ENCODE measurements around the gene ZNF599.
A peak's percentile ranks its signal among the peaks of the same experiment; 100 is the strongest.

Gene ZNF599

DNA sequence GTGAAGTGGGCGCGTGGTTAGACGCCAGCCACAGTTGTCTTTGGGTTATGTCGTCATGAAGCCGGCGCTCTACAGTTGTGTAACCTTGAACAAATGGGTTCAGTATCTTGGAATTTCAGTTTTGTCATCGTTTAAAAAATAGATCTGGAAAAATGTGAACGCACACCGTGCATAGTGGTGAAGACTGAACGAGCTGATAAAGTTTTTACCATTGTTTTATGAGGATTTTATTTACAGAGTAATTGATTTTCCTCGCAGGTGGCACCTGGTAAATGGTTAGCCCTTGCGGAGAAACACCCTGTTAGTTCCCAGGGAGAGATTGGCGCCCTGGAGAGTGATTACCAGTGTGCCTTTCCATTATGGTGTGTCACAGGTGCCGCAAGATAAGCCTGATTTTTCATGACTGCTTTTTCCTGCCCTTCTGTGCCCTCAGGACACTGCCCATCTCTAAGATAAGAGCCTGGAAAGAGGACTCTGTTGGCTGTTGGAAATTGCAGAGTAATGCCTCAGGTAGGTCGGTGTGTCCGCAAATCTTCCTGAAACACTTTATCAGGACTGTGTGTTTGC is 38.4 kb downstream of the ZNF599 start:
- DNase-seq, result no peak

GRCh38 chr19:34733746-34734536 is 39.1 kb downstream of the ZNF599 start, which contains the start of gene ZNF181:
Gene ZNF181 (plus strand): TSS chr19:34734243. CDS start chr19:34735038, 795 bp downstream.
- DNase-seq, result peak; percentile 79

GRCh38 chr19:34733266-34733745 is 39.7 kb downstream of the ZNF599 start:
- no peak for DNase-seq

DNA sequence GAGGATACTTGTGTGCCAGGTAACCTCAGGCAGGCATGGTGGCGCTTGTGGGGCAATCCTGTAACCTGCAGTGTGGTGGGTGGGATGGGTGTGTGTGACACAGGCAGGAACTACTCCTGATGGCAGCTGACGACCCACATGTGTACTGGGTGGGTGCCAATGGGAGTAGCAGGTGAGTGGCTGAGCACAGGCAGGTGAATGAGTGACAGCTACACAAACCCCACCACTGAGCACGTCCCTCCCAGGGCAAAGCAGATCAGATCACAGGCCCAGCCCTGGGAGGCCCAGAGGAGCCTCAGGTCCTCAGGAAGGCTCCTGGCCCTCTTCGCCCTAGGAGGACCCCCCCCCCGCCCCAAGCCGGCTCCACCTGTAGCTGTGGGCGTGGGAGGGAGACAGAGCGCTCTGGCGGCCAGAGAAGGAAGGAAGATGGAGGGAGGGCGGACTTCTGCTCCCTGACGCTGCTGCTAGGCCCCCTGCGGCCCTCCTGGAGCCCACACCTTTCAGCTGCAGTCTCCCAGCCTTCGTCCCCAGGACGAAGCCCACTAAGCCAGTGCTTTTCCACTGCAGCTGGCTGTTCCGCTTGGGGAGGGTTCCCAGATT is 40.3 kb downstream of the ZNF599 start:
- DNase-seq, result no peak

GRCh38 chr19:34731964-34732363 is 41.1 kb downstream of the ZNF599 start:
- no peak for DNase-seq

DNA sequence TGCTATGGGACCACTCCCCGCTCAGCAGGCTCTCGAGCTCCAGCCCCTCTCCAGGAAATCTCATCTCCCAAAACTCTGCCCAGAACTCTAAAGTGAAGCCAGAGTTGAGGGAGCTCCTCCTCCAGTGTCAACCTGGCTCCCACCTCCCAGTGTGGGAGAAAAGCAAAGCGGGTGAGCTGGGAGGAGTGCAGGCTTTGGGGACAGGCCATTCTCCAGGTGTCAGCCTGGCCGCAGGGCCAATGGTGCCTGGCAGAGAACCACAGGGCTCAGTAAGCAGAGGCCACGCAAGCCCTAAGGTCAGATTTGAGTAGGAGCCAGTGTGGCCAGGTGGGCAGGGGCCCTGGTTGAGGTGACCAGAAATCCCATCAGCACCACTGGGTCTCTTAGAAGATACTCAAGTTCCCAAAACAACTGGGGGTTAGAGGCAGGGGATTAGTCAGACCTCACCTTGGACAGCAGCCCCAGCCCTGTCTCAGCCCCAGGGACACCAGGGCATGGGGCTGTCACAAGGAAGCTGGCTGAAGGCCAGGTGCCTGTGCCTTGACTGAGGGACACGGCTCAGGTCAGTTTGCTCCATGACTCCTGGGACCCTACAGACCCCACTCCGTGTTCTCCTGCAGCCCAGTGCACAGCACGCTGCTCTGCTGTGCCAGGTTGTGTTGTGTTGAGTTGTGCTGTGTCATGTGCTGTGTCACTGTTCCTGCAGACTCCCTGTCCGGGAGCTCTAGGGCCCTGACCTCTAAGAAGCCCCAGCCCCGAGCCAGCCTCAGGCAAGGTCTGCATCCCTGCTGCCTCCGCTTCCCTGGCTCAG is 41.8 kb downstream of the ZNF599 start:
- DNase-seq, result no peak

DNA sequence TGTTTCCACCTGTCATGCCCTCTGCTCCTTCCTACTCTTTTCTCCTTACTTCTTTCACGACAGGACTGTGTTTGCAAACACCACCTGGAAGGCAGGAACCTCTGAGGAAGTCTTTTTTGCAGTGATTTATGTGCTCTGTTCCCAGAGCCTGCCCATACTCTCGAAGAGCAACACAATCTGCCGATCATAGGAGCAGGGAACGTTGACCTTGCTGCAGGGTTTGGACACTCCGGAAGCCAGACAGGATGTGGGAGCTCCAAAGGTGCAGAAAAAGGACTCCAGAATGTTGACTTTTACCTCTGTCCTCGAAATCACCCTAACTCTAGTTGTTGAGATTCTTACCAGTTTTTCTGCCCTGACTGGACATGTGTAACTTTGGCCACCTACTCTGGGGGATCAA is 47.6 kb downstream of the ZNF599 start:
- no peak for DNase-seq

- no peak for DNase-seq
These were observed 50.7 kb downstream of the ZNF599 start for GRCh38 chr19:34722353-34722752.

DNA sequence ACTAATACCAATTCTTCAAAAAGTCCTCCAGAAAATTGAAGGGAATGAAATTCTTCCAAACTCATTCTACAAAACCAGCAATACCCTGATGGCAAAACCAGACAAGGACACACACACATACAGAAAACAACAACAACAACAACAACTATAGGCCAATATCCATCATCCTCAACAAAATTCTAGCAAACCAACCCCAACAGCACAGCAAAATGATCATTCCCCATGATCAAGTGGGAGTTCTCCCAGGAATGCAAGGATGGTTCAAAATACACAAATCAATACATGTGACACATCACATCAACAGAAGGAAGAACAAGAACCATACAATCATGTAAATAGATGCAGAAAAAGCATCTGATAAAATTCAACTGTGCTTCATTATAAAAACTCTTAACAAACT is 57.7 kb downstream of the ZNF599 start:
- no peak for DNase-seq

DNA sequence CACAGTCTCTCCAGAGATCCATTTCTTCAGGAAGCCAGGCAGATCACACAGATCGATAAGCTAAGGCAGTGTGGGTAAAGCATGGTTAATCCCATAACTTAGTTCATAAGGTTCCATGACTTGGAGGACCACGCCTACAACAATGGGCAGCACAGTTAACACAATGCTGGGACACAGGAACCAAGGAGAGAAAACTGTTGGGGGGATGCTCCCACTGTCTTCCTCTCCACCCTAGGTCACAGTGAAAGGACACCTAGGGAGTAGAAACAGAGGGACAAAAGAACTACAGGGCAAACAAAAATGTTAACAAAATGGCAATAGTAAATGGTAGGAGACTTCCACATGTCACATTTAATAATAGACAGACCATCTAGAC is 59.8 kb downstream of the ZNF599 start:
- DNase-seq, result no peak

DNA sequence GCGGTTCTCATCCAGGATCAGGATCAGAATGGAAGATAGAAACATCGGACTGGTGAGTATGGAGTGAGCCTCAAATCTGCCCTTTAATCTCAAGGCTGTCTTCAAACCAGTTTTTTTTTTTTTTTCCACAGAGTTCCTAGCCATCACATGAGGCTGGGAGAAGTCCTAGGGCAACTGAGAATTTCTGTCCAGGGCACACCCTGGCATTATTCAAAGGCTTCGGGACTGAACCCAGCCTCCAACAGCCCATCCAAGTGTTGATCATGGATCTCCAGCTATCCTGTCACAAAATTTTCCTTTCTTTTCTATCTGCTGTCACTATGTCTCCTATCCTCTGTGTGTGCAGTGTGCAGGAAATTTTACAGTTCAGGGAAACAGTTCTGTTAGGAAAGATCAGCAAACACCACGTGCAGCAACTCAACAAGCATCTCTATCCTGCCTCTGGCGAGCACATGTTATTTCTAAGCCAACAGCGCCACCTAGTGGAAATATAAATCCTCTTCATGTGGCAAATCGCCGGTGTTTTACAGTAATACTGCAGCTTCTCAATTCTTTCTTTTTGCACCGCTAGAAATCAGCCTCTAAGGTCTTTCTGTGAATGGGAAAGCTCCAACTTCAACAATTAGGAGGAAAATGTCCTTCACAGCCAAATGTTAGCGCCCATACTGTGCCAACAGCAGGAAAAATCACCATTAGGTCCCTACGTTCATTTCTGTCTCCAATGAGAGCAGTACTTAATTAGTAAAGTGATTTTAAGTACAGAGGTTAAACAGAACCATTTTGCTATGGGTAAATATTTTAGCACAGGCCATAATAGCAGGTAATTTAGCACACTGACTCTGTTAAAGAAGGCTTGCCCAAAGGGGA is 60.4 kb downstream of the ZNF599 start:
- DNase-seq, result peak; percentile 38

DNA sequence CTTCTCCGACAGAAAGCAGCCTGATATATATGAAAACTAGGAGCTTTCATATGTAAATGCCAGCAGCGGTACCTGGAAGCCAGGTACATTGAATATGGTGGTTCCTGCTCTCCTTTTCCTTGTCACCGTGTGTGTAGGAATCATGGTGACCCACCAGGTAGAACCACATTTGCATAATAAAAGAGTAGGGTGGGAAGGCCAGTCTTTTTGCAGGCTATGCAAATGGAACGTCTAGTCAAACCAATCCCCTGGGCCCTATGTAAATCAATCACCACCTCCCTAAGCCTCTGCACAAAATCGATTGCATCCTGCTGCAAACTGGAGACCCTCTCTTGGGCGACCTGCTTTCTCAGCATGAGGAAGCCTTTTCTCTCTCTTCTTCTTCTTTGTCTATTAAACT is 61.1 kb downstream of the ZNF599 start:
- no peak for DNase-seq
